ENCODE measurements around the gene L3MBTL4. TPM values are rescaled to one million over a fixed set of nuclear protein-coding genes. Genes with fewer than 3 reads are reported as not detected.

Gene L3MBTL4
- total RNA-seq, 6 experiments from 2014 or later: not detected

GRCh38 chr18:5942591-5942990, 472.1 kb downstream of the L3MBTL4 start:
- H3K27me3 Mint-ChIP-seq (ENCODE audit: insufficient read depth): no peaks in the 10 kb centered on the region
- TF ChIP-seq, protein P1, sequence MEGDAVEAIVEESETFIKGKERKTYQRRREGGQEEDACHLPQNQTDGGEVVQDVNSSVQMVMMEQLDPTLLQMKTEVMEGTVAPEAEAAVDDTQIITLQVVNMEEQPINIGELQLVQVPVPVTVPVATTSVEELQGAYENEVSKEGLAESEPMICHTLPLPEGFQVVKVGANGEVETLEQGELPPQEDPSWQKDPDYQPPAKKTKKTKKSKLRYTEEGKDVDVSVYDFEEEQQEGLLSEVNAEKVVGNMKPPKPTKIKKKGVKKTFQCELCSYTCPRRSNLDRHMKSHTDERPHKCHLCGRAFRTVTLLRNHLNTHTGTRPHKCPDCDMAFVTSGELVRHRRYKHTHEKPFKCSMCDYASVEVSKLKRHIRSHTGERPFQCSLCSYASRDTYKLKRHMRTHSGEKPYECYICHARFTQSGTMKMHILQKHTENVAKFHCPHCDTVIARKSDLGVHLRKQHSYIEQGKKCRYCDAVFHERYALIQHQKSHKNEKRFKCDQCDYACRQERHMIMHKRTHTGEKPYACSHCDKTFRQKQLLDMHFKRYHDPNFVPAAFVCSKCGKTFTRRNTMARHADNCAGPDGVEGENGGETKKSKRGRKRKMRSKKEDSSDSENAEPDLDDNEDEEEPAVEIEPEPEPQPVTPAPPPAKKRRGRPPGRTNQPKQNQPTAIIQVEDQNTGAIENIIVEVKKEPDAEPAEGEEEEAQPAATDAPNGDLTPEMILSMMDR (IDR thresholded peaks at IDR 0.05): no peak
- no peak for DNase-seq
- no peak overlapping the region for H3K4me3 Mint-ChIP-seq
- H3K27ac Mint-ChIP-seq: no peak overlapping the region
- H3K4me1 Mint-ChIP-seq (ENCODE audit: low read depth): no peaks in the 10 kb centered on the region
- H3K9me3 Mint-ChIP-seq: peaks cover 43% of the 10 kb centered on the region
- peaks cover 1% of the 10 kb centered on the region; the same call in 1 of the 2 replicates for H3K36me3 Mint-ChIP-seq (ENCODE audit: low read depth)

- H3K36me3 Mint-ChIP-seq (ENCODE audit: low read depth): peaks cover 5% of the 10 kb centered on the region; the same call in 1 of the 2 replicates
- DNase-seq: no peak
These were observed 472.8 kb downstream of the L3MBTL4 start for GRCh38 chr18:5941890-5942289.

DNA sequence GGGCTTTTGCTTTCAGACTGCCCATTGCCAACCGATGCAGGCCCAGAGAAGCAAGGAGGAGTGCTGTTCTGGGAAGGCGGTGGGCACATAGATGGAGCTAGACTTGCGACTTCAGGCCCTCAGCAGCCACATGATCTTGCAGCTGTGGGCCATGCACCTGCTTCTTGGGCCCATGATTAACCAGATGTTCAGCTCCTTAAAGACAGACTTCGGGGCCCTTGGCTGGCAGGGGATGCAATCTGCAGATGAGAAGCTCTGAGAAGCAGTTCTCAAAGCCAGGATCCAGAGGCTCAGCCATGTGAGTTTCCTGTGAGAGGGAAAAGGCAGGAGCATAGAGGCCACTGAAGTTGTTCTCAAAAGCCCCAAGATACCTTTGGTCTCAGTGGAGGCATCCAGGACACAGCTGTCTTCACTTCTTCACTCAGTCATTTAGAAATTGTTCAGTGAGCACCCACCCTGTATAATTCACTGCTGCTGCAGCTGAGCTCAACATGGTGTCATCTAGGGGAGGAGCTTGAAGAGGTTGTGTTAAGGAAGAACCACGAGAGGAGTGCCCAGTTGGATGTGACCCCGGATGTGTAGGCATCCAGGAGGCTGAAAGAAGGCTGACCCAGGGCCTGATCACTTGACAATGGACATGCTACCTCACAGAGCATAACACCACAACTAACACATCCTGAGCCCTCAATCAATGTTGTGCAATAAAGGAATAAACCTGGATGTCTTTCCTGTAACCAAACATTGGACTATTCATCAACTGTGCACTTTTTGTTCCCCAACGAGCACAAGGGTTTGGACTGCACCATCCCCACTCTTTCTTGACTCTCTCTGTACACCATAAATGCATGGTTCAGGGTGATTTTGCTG, 474.7 kb downstream of the L3MBTL4 start:
- TF ChIP-seq, protein P1 (IDR thresholded peaks at IDR 0.05): no peak
- Mint-ChIP-seq H3K27me3 (ENCODE audit: insufficient read depth) (no peaks in the 10 kb centered on the region; the same call in 1 of the 2 replicates), H3K4me1 (ENCODE audit: low read depth) (no peaks in the 10 kb centered on the region), H3K9me3 (peaks cover 45% of the 10 kb centered on the region), H3K27ac (no peak overlapping the region), H3K36me3 (ENCODE audit: low read depth) (peaks cover 5% of the 10 kb centered on the region; the same call in 1 of the 2 replicates), H3K4me3 (no peak overlapping the region)
- no peak for DNase-seq

More at GRCh38 chr18:5941890-5942289, 472.8 kb downstream of the L3MBTL4 start:
- Mint-ChIP-seq H3K27ac (no peak overlapping the region), H3K4me3 (no peak overlapping the region), H3K9me3 (peaks cover 42% of the 10 kb centered on the region), H3K27me3 (ENCODE audit: insufficient read depth) (no peaks in the 10 kb centered on the region; the same call in 1 of the 2 replicates), H3K4me1 (ENCODE audit: low read depth) (no peaks in the 10 kb centered on the region)
- TF ChIP-seq, protein P1 (IDR thresholded peaks at IDR 0.05): no peak

GRCh38 chr18:5937795-5938194, 476.9 kb downstream of the L3MBTL4 start:
- H3K27ac Mint-ChIP-seq: no peak overlapping the region
- peaks cover 53% of the 10 kb centered on the region for H3K9me3 Mint-ChIP-seq
- peaks cover 5% of the 10 kb centered on the region; the same call in 1 of the 2 replicates for H3K36me3 Mint-ChIP-seq (ENCODE audit: low read depth)
- no peaks in the 10 kb centered on the region for H3K4me1 Mint-ChIP-seq (ENCODE audit: low read depth)
- H3K4me3 Mint-ChIP-seq: no peak overlapping the region
- no peak for DNase-seq
- TF ChIP-seq, protein P1 (IDR thresholded peaks at IDR 0.05): no peak
- H3K27me3 Mint-ChIP-seq (ENCODE audit: insufficient read depth): no peaks in the 10 kb centered on the region; the same call in 1 of the 2 replicates

DNA sequence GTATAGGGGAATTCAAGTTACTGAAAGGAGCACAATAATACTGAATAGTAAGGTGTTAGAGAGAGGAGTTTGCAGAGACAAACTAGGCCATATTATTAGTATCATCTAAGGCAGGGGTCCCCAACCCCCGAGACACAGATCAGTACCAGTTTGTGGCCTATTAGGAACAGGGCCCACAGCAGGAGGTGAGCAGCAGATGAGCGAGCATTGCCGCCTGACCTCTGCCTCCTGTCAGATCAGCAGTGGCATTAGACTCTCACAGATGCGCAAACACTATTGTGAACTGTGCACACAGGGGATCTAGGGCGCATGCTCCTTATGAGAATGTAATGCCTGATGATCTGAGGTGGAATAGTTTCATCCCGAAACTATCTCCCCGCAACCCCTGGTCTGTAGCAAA, 477.6 kb downstream of the L3MBTL4 start:
- Mint-ChIP-seq H3K9me3 (peaks cover 55% of the 10 kb centered on the region), H3K36me3 (ENCODE audit: low read depth) (peaks cover 5% of the 10 kb centered on the region; the same call in 1 of the 2 replicates), H3K27ac (no peak overlapping the region), H3K27me3 (ENCODE audit: insufficient read depth) (no peaks in the 10 kb centered on the region; the same call in 1 of the 2 replicates), H3K4me1 (ENCODE audit: low read depth) (no peaks in the 10 kb centered on the region), H3K4me3 (no peak overlapping the region)
- DNase-seq: no peak
- TF ChIP-seq, protein P1 (IDR thresholded peaks at IDR 0.05): no peak
